IMR-90 (cell line): Measurements from ENCODE around the gene CD6. TPM values are rescaled to one million over a fixed set of nuclear protein-coding genes. Genes with fewer than 3 reads are reported as not detected.

Experiments
- ATAC-seq: fragments of 200-7000 bp; cut with Tn5 transposase; 2 replicates; pipeline ENCODE4 v1.9.1; 2020; ENCODE audit warnings: low read depth, mild to moderate bottlenecking, moderate library complexity
- BruUV-seq: library from RNA; stranded (reverse); fragments of 400-500 nt; replicated peaks from 2 replicates; lab custom pipeline; 2021; lab: Mats Ljungman, UMichigan
- CTCF ChIA-PET: fragments of 300-600 bp; formaldehyde crosslinking; extraction: SDS; loops from one replicate; lab custom pipeline; 2021; ENCODE audit warnings: antibody characterized with exemption; lab: Yijun Ruan, JAX
- POLR2A ChIA-PET: fragments of 300-600 bp; sonication (Branson Sonifier 250); formaldehyde crosslinking; loops from one replicate; lab custom pipeline; 2022; ENCODE audit warnings: antibody characterized with exemption; ENCODE audit not compliant: unreplicated experiment; lab: Charles Lee
- DNase-seq: peaks from one replicate; pipeline ENCODE4 v3.0.0; 2013
- H2AFZ ChIP-seq: replicated peaks from 2 replicates; pipeline ENCODE3; 2013; ENCODE audit warnings: low read length, mild to moderate bottlenecking; ENCODE audit not compliant: poor library complexity
- H2AK5ac ChIP-seq: 2 replicates; pipeline ENCODE4 v1.6.1; 2013; ENCODE audit warnings: low read depth, low read length, inconsistent platforms
- H2AK9ac ChIP-seq: replicated peaks from 2 replicates; pipeline ENCODE3; 2013; ENCODE audit warnings: mild to moderate bottlenecking, low read depth, low read length, moderate library complexity; ENCODE audit not compliant: poor library complexity
- H2BK120ac ChIP-seq: 2 replicates; pipeline ENCODE4 v1.6.1; 2013; ENCODE audit warnings: low read depth, low read length, inconsistent platforms
- H2BK15ac ChIP-seq: 3 replicates; pipeline ENCODE4 v1.6.1; 2013; ENCODE audit warnings: low read depth, low read length, inconsistent platforms
- H2BK20ac ChIP-seq: 2 replicates; pipeline ENCODE4 v1.6.1; 2013; ENCODE audit warnings: low read depth, mild to moderate bottlenecking, inconsistent platforms, low read length, moderate library complexity
- H2BK5ac ChIP-seq: 2 replicates; pipeline ENCODE4 v1.6.1; 2013; ENCODE audit warnings: mild to moderate bottlenecking, low read depth, low read length, inconsistent platforms; ENCODE audit not compliant: poor library complexity, severe bottlenecking
- H3K14ac ChIP-seq: replicated peaks from 2 replicates; pipeline ENCODE4 v1.6.1; 2013; ENCODE audit warnings: low read depth, low read length, inconsistent platforms
- H3K18ac ChIP-seq: 2 replicates; pipeline ENCODE4 v1.6.1; 2013; ENCODE audit warnings: low read depth, low read length, control low read depth
- H3K23ac ChIP-seq: 2 replicates; pipeline ENCODE4 v1.6.1; 2013; ENCODE audit warnings: low read depth, low read length, inconsistent platforms
- H3K27ac ChIP-seq: 2 replicates; pipeline ENCODE4 v1.5.1; 2013; ENCODE audit warnings: mild to moderate bottlenecking, control low read depth, low read length; ENCODE audit not compliant: insufficient read depth
- H3K27me3 ChIP-seq: 2 replicates; pipeline ENCODE4 v1.6.1; 2013; ENCODE audit warnings: low read length; ENCODE audit not compliant: control insufficient read depth, insufficient read depth
- H3K36me3 ChIP-seq: 2 replicates; pipeline ENCODE4 v1.6.1; 2013; ENCODE audit warnings: low read length, mixed read lengths; ENCODE audit not compliant: control insufficient read depth, insufficient read depth
- H3K4ac ChIP-seq: 2 replicates; pipeline ENCODE4 v1.6.1; 2013; ENCODE audit warnings: low read depth, low read length, inconsistent platforms
- H3K4me1 ChIP-seq: 2 replicates; pipeline ENCODE4 v1.6.1; 2013; ENCODE audit warnings: low read length, mixed read lengths; ENCODE audit not compliant: control insufficient read depth, insufficient read depth
- H3K4me2 ChIP-seq: 2 replicates; pipeline ENCODE4 v1.6.1; 2013; ENCODE audit warnings: low read depth, mild to moderate bottlenecking, control low read depth, low read length, moderate library complexity
- H3K4me3 ChIP-seq: 2 replicates; pipeline ENCODE4 v1.5.1; 2013; ENCODE audit warnings: low read depth, mild to moderate bottlenecking, control low read depth, low read length, moderate library complexity; ENCODE audit not compliant: insufficient read depth
- H3K56ac ChIP-seq: 2 replicates; pipeline ENCODE4 v1.6.1; 2013; ENCODE audit warnings: low read length, inconsistent platforms; ENCODE audit not compliant: insufficient read depth; ENCODE audit errors: extremely low read depth
- H3K79me1 ChIP-seq, 2 experiments: 2 replicates each; pipeline ENCODE4 v1.6.1; 2013; ENCODE audit warnings: low read length in 2 of 2, inconsistent platforms in 1 of 2, low read depth in 1 of 2
- H3K9ac ChIP-seq: 2 replicates; pipeline ENCODE4 v1.6.1; 2013; ENCODE audit warnings: low read depth, low read length, control low read depth
- H3K9me1 ChIP-seq: 2 replicates; pipeline ENCODE4 v1.6.1; 2013; ENCODE audit warnings: low read length, inconsistent platforms; ENCODE audit not compliant: insufficient read depth
- H3K9me3 ChIP-seq: 2 replicates; pipeline ENCODE4 v1.6.1; 2013; ENCODE audit warnings: low read length; ENCODE audit not compliant: control insufficient read depth, insufficient read depth
- H4K20me1 ChIP-seq: 2 replicates; pipeline ENCODE4 v1.6.1; 2013; ENCODE audit warnings: low read length, inconsistent platforms; ENCODE audit not compliant: insufficient read depth
- H4K5ac ChIP-seq: 2 replicates; pipeline ENCODE4 v1.6.1; 2013; ENCODE audit warnings: mild to moderate bottlenecking, low read depth, low read length, control low read depth
- H4K8ac ChIP-seq, 2 experiments: 2 replicates each; pipeline ENCODE4 v1.6.1; 2013; ENCODE audit warnings: low read depth in 2 of 2, low read length in 2 of 2, control low read depth in 1 of 2, inconsistent platforms in 1 of 2
- H4K91ac ChIP-seq: 2 replicates; pipeline ENCODE4 v1.6.1; 2013; ENCODE audit warnings: low read depth, low read length, inconsistent platforms; ENCODE audit not compliant: insufficient read depth
- NFE2L2 ChIP-seq: fragments of 150-350 bp; IDR thresholded peaks from 2 replicates; pipeline ENCODE4 v1.6.1; 2016; ENCODE audit warnings: low read depth, mild to moderate bottlenecking, low read length
- RAD21 ChIP-seq: IDR thresholded peaks from 2 replicates; pipeline ENCODE4 v1.6.1; 2012; ENCODE audit warnings: low read length, improper control_type of control experiment
- WGBS, 2 experiments: methylation state at CpG; one replicate each; pipeline versions ENCODE4 v1.1.5 to v1.1.7; 2013; ENCODE audit warnings: missing lambda C conversion rate in 2 of 2; ENCODE audit not compliant: insufficient read length in 1 of 2; ENCODE audit errors: extremely low coverage in 2 of 2; 5-methylcytosine and 5-hydroxymethylcytosine counted together
- dilution Hi-C: fragments of 300-500 bp; cut with HindIII; formaldehyde crosslinking; loops from one replicate; pipeline ENCODE4 v1.14.3; 2018; ENCODE audit warnings: low sequenced_read_pairs; ENCODE audit not compliant: unreplicated experiment
- in situ Hi-C: fragments of 300-500 bp; cut with MboI; formaldehyde crosslinking; loops from 3 replicates; pipeline ENCODE4 v1.14.3; 2019; ENCODE audit warnings: low sequenced_read_pairs, inconsistent platforms, mixed read lengths
- intact Hi-C: fragments of 100-400 bp; cut with micrococcal nuclease; formaldehyde crosslinking; loops from 2 replicates; pipeline ENCODE4 v1.10.0; 2022
- polyA plus RNA-seq, 3 experiments: library from polyadenylated mRNA; depleted of rRNA; stranded (reverse); fragments of >200 nt; gene quantifications; 2 replicates each; pipeline ENCODE4 v1.2.3, GENCODE V29; 2012; ENCODE audit warnings: low replicate concordance in 1 of 3
- total RNA-seq: library from RNA; depleted of rRNA; stranded (reverse); fragments of >200 nt; gene quantifications from 2 replicates; pipeline ENCODE4 v1.2.3, GENCODE V29; 2012

The CD6 gene
- total and polyA plus RNA-seq, 2 of the 4 experiments (the other 2 are of a cell fraction) = not detected

- Histone ChIP-seq H3K4me2 (no peak overlapping the region; the same call in 1 of the 2 replicates), H3K27ac (no peak overlapping the region), H3K23ac (no peak overlapping the region), H3K56ac (no peak overlapping the region), H2BK15ac (no peak overlapping the region), H4K91ac (no peak overlapping the region), H3K9me3 (no peaks in the 10 kb centered on the region), H3K18ac (no peak overlapping the region), H2AK9ac (no peak overlapping the region), H4K20me1 (no peaks in the 10 kb centered on the region), H3K79me1 (no peaks in the 10 kb centered on the region), H3K4me1 (no peaks in the 10 kb centered on the region), H3K14ac (no peak overlapping the region), H3K27me3 (peaks cover 49% of the 10 kb centered on the region), H2BK5ac (no peak overlapping the region), H4K5ac (no peak overlapping the region), H2BK20ac (no peak overlapping the region), H3K36me3 (no peaks in the 10 kb centered on the region), H2BK120ac (no peak overlapping the region), H3K4ac (no peak overlapping the region), H3K9ac (no peak overlapping the region), H2AK5ac (no peak overlapping the region), H2AFZ (no peak overlapping the region), H4K8ac (no peak overlapping the region), H3K9me1 (no peaks in the 10 kb centered on the region), H3K4me3 (no peak overlapping the region)
- ChIA-PET POLR2A (no interaction called here), CTCF (no interaction called here)
- intact Hi-C loops (loop anchor here (5.0 kb wide), 1 partner anchor 51 kb away; no protein-coding TSS in a partner anchor), dilution Hi-C loops (no loop called here), in situ Hi-C loops (no loop called here)
- ATAC-seq = no peak
- TF ChIP-seq NFE2L2 = no peak
- no peak for TF ChIP-seq RAD21
- WGBS, 2 experiments = no CpG with 5 or more reads among the region's 4 CpGs
- BruUV-seq = no TSS peak
- DNase-seq = no peak
These were observed 20.0 kb downstream of the CD6 start for GRCh38 chr11:60991457-60991856.
